IPS-15b (cell line): ENCODE data around the gene PNMA3.
"Not testable (repeated sequence)": the region's sequence is repeated elsewhere in the genome, so short reads cannot be mapped to it uniquely, and the experiment has no call there.

Experiments
- H3K27me3 ChIP-seq: one replicate; pipeline ENCODE4 v1.6.1; 2013; ENCODE audit warnings: low read length; ENCODE audit not compliant: control insufficient read depth, insufficient read depth
- H3K36me3 ChIP-seq: one replicate; pipeline ENCODE4 v1.6.1; 2013; ENCODE audit warnings: low read length; ENCODE audit not compliant: control insufficient read depth, insufficient read depth
- H3K4me1 ChIP-seq: one replicate; pipeline ENCODE4 v1.6.1; 2013; ENCODE audit warnings: mild to moderate bottlenecking, low read length; ENCODE audit not compliant: control insufficient read depth, insufficient read depth
- H3K4me3 ChIP-seq: one replicate; pipeline ENCODE4 v1.5.1; 2013; ENCODE audit warnings: low read depth, low read length
- H3K9ac ChIP-seq: one replicate; pipeline ENCODE4 v1.6.1; 2013; ENCODE audit warnings: low read depth, mild to moderate bottlenecking, low read length
- H3K9me3 ChIP-seq: one replicate; pipeline ENCODE4 v1.6.1; 2013; ENCODE audit warnings: mild to moderate bottlenecking, low read length; ENCODE audit not compliant: control insufficient read depth, insufficient read depth

The PNMA3 gene

DNA sequence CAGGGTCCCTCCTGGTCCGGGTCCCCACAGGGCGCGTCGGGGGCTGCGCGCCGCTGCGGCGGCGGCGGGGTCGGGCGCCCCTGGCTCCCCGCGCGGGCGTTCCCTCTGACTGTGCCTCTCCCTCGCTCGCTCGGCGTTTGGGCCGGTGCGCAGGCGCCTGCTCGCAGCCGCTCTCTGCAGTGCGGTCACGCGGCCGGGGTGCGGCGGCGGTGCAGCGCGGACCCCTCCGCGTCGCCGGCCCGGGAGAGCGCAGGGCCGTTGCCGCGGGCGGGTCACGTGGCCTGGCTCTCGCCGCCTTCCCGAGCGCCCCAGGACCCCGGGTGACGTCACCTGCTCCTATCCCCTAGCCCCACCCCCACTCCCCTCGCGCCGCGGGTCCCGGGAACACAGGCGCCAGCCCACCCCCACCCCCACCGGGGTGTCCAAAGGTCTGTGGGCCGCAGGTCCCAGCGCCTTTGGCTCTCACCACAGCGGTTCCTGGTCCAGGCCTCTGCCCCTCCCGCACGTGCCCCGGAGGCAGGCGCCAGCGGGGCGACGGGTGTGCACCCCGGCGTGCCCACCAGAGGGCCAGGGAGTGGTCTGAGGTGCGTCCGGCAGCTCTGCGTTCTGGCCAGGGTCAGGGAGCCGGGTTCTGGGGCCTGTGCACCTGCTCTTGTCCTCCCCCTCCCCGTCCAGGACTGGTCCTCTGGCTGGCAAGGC is 21.3 kb downstream of the PNMA3 start:
- H3K27me3 ChIP-seq, H3K4me3 ChIP-seq, H3K9ac ChIP-seq, H3K9me3 ChIP-seq, H3K36me3 ChIP-seq, H3K4me1 ChIP-seq: not testable (repeated sequence)

DNA sequence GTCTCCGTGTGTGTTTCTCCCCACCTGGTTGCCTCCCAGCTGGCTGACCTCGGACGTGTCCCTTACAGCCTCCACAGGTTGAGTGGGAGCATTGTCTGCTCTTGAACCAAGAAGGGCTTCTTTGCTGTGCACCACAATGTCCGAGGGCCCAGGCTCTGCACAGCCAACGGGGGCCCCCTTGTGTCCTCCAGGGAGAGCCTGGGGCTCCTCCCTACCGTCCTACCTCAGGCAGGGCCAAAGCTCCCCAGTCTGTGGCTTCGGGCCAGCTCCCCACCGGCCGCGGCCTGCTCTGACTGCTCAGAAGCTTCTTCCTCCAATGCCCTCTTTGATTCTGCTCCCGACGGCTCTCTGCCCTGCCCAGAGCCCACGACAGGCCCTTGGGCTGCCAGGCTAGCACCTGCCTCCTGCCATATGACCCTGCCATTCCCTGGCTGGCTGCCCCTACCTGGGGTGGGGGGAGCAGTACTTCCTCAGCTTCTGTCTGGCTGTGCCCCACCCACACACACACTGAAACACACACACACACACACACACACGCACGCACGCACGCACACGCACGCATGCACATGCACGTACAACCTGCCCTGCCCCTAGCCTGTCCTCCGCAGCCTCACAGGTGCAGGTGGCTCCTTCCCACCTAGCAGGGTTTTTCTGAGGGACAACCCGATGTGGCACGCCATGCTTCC is 27.1 kb downstream of the PNMA3 start:
- not testable (repeated sequence) for H3K4me3 ChIP-seq, H3K4me1 ChIP-seq, H3K9ac ChIP-seq, H3K9me3 ChIP-seq, H3K27me3 ChIP-seq, H3K36me3 ChIP-seq

- H3K9ac ChIP-seq = no peak overlapping the region
- no peaks in the 10 kb centered on the region for H3K27me3 ChIP-seq
- H3K36me3 ChIP-seq = no peaks in the 10 kb centered on the region
- no peaks in the 10 kb centered on the region for H3K4me1 ChIP-seq
- H3K4me3 ChIP-seq = no peak overlapping the region
- peaks cover 6% of the 10 kb centered on the region for H3K9me3 ChIP-seq
These were observed 46.1 kb downstream of the PNMA3 start for GRCh38 chrX:153102418-153102817.

DNA sequence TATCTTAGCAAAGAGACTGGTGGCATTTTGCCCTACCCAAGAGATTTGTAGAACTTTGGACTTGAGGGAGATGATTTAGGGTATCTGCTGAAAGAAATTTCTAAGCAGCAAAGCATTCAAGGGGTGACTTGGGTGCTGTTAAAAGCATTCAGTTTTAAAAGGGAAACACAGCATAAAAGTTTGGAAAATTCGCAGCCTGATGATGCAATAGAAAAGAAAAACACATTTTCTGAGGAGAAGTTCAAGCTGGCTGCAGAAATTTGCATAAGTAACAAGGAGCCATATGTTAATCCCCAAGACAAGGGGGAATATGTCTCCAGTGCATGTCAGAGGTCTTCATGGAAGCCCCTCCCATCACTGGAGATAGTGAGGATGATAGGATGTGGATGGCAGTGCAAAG is 48.7 kb downstream of the PNMA3 start:
- H3K9ac ChIP-seq, H3K36me3 ChIP-seq, H3K9me3 ChIP-seq, H3K4me1 ChIP-seq, H3K4me3 ChIP-seq, H3K27me3 ChIP-seq: not testable (repeated sequence)

- not testable (repeated sequence) for H3K9me3 ChIP-seq, H3K27me3 ChIP-seq, H3K4me3 ChIP-seq, H3K4me1 ChIP-seq, H3K9ac ChIP-seq, H3K36me3 ChIP-seq
These were observed 50.0 kb downstream of the PNMA3 start for GRCh38 chrX:153106092-153106801.
